NCI-H446 treated with DMSO at 0.1 percent for 48 hours (cell line): ENCODE data around the gene MAP2K6.

Experiments used
- DNase-seq: peaks from one replicate; lab custom pipeline; 2025; lab: John Stamatoyannopoulos, UW

Gene MAP2K6

GRCh38 chr17:69427486-69428197 is 13.1 kb downstream of the MAP2K6 start:
- no peak for DNase-seq

GRCh38 chr17:69428252-69428980 is 13.9 kb downstream of the MAP2K6 start:
- DNase-seq: no peak

DNA sequence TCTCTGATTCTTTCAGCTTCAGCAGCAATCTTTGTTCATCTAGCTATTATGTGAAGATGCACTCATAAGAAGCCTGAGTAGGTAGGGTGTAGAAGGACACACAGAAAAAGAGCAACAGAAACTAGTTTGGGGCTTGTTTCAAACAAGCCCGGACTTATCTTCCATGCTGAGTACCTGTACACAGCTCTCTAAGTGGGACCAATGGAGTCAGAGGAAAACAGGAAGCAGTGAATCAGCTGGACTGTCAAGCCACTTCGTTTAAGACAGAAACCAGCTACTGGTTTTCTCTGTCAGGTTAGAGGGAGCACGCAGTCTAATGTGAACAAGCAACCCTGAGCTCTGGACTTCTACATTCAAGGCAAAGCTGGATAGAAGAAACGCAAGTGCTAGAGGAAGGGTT is 16.0 kb downstream of the MAP2K6 start:
- no peak for DNase-seq

- no peak for DNase-seq
Observed at GRCh38 chr17:69431835-69432234, 17.3 kb downstream of the MAP2K6 start.

DNA sequence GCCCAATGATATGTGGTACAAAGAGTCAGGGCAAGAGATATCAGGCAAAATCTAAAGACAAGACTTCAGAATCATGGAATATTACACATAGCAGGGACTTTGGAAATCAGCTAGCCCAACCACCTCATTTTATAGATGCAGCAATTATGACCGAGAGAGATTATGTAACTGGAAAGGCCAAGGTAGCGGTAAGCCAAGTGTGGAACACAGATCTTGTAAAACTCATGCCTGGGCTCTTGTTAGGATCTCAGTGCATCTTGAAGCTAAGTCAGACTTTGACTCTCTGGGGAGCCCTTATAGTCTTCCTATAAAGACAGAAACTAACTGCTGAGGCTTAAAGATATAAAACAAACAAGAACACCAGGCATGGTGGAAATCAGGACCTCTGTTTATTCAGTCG is 18.6 kb downstream of the MAP2K6 start:
- no peak for DNase-seq

DNA sequence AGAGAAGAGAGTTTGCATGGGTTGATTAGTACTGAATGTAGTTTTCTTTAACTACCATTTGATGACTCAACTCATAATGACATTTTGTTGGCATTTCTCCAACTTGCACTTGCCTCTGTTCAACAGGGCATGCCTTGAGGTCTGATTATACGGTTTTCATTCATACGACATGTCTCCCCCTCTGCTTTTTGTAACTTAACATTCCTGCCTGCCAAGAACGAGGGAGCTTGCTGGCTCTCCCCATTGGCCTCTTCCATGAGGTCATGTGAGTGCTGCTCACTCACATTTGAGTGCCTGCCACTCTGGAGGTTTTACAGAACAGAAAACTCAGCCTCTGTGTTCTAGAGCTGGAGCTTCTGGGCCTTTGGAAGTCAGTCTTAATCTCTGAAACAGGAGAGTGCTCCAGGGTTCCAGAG is 19.7 kb downstream of the MAP2K6 start:
- peak; percentile 82 for DNase-seq

- no peak for DNase-seq
Observed at GRCh38 chr17:69435971-69436696, 21.6 kb downstream of the MAP2K6 start.

GRCh38 chr17:69437475-69437874 is 23.0 kb downstream of the MAP2K6 start:
- DNase-seq: no peak

DNA sequence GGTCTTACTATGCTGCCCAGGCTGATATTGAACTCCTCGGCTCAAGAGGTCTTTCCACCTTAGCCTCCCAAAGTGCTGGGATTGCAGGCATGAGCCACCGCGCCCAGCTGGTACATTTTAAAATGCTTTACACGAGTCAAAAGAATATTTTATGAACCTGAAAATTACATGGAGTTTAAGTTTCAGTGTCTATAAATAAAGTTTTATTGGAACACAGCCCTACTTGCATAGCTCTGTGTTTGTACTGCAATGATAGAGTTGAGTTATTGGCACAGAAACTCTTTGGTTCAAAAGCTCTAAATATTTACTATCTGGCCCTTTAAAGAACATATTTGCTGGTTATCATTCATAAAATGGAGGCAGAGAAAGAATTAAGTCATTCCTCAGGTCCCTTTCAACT is 24.3 kb downstream of the MAP2K6 start:
- DNase-seq: no peak

GRCh38 chr17:69441179-69441578 is 26.7 kb downstream of the MAP2K6 start:
- no peak for DNase-seq

GRCh38 chr17:69443138-69443537 is 28.6 kb downstream of the MAP2K6 start:
- no peak for DNase-seq

GRCh38 chr17:69444023-69444422 is 29.5 kb downstream of the MAP2K6 start:
- DNase-seq: no peak

DNA sequence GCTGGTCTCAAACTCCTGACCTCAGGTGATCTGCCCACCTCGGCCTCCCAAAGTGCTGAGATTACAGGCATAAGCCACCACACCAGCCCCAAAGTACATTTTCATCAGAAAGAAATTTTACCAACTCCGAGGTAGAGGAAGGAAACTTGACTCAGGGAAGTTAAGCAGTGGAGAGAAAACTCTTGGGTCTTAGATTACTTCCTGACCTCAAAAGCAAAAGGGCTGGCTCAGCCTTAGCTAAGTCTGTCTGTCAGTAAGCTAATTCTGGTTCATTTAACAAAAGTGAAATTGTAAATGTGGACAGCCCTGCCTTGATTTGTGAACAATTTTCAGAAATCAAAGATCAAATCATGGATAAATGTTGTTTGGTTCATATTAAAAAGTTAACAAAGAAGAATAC is 30.6 kb downstream of the MAP2K6 start:
- no peak for DNase-seq

DNA sequence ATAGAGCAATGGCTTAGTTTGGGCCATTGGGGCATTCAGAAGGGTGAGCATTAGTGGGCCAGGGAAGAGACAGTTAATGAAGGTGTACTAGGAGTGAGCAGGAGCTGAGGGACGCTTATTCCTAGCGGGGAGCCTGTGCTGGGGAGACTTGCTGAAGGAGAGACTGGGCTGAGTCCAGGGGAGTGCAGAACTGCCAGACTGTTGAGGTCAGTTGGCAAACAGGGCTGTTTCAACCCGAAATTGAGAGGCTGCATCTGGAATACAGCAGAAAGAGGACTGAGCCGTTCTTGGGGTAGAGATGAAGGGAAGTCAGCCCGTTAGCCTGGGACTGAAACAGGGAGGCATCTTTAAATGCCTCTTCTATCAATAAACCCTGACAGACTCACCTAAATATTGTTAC is 33.2 kb downstream of the MAP2K6 start:
- no peak for DNase-seq

- DNase-seq: no peak
Observed at GRCh38 chr17:69448431-69449102, 34.1 kb downstream of the MAP2K6 start.

- no peak for DNase-seq
Observed at GRCh38 chr17:69450131-69450530, 35.6 kb downstream of the MAP2K6 start.

DNA sequence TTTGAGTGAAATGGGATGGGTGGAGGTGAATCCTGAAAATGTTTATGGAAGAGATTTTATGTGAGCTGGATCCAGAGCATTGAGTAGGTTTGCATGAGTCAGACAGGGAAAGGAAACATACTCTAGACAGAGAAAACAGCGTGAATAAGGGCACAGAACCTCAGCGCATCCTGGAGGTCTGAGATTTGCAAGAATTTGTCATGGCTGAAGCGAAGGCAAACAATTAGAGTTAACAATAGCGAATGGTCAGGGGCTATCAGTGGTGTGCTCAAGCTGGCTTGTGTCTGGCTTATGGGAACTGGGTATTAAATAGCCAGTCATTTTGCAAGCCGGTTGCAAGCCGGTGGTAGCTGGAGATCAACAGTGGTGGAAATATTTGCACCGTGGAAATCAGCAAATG is 36.4 kb downstream of the MAP2K6 start:
- no peak for DNase-seq

- no peak for DNase-seq
Observed at GRCh38 chr17:69451416-69452394, 37.2 kb downstream of the MAP2K6 start.

GRCh38 chr17:69452664-69453260 is 38.3 kb downstream of the MAP2K6 start:
- no peak for DNase-seq

DNA sequence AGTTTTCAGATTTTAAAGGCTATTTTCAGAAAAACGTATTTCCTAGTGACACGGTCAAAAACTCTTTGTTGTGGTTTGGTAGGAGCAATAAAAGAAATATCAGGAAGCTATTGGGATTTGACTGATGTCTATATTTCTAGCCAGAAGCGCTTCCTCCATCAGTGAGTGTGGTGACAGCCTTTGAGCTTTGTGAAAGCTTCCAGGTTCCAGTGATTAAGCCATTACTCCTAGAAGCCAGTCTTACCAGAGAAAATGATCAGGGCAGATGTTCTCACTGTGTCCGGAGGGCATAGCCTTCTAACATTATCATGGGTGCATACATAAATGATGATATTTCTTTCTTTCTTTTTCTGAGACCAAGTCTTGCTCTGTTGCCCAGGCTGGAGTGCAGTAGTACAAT is 39.6 kb downstream of the MAP2K6 start:
- no peak for DNase-seq

GRCh38 chr17:69455040-69455439 is 40.5 kb downstream of the MAP2K6 start:
- no peak for DNase-seq
